GM12892 (cell line): ENCODE results near the gene PRUNE2.

Experiments used
- POLR2A ChIP-seq: IDR thresholded peaks from 2 replicates; pipeline ENCODE4 v1.6.1; 2011; ENCODE audit warnings: low read depth, low read length, control low read depth
- POLR2AphosphoS5 ChIP-seq: IDR thresholded peaks from 2 replicates; pipeline ENCODE4 v1.6.1; 2011; ENCODE audit warnings: low read depth, low read length, control low read depth
- TAF1 ChIP-seq: IDR thresholded peaks from 2 replicates; pipeline ENCODE4 v1.6.1; 2011; ENCODE audit warnings: low read depth, mild to moderate bottlenecking, control low read depth, low read length, borderline replicate concordance

DNA sequence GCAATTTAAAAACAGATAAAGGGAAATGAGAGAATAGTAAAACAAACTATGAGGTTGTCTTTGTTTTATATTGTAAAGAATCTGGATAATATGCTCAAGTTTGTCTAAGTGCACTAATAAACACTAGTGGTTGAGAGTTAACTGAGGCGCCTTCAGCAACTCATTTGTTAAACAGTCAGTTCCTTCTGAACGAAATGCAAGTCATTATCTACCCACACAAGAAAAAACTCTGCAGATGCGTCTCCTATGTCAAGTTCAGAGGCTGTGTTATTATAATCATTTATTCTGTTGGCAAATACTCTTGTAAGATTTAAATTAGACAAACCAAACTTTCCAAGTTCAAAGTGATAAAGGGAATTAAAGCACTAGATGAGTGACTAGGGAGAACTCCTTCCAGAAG is 162.0 kb downstream of the PRUNE2 start:
- TF ChIP-seq POLR2AphosphoS5 (no peak), POLR2A (no peak), TAF1 (no peak)
